ENCODE measurements around the gene SLC9A8.

DNA sequence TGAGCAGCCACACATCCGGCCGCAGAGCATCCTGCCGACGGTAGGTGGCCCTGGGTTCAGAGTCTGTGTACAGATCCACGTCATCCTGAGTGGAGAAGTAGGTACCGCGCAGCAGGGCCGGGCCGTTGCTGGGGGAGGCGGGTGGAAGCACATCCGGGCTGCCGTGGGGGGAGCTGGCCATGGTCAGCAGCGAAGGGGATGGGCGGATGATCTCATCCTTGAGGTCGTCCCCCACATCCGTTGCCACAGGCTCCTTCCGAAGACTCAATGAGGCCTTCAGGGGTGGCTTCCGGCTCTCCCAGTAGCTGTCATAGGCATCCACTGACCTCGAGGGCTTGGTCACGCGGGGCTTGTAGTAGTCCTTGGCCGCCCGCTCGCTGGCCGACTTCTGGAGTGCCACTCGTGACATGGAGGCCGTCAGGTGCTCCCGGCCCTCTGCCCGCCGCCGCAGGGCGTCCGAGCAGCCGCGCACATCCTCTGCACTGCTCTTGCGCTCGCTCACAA, 93.5 kb downstream of the SLC9A8 start:
- TF ChIP-seq, protein P1, sequence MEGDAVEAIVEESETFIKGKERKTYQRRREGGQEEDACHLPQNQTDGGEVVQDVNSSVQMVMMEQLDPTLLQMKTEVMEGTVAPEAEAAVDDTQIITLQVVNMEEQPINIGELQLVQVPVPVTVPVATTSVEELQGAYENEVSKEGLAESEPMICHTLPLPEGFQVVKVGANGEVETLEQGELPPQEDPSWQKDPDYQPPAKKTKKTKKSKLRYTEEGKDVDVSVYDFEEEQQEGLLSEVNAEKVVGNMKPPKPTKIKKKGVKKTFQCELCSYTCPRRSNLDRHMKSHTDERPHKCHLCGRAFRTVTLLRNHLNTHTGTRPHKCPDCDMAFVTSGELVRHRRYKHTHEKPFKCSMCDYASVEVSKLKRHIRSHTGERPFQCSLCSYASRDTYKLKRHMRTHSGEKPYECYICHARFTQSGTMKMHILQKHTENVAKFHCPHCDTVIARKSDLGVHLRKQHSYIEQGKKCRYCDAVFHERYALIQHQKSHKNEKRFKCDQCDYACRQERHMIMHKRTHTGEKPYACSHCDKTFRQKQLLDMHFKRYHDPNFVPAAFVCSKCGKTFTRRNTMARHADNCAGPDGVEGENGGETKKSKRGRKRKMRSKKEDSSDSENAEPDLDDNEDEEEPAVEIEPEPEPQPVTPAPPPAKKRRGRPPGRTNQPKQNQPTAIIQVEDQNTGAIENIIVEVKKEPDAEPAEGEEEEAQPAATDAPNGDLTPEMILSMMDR (conservative IDR thresholded peaks at IDR 0.05) = no peak
- TF ChIP-seq EZH2 (IDR thresholded peaks at IDR 0.05; ENCODE audit: low read depth) = no peak
